NCI-H526 (cell line): ENCODE results near the gene KIAA1671.

Experiments
- DNase-seq, 2 experiments: peaks; one replicate each; lab custom pipeline; 2025; lab: John Stamatoyannopoulos, UW

Gene KIAA1671

GRCh38 chr22:25067851-25068421, 115.4 kb downstream of the KIAA1671 start:
- DNase-seq = no peak

- no peak for DNase-seq
Measured at GRCh38 chr22:25068707-25069106, 116.2 kb downstream of the KIAA1671 start.

GRCh38 chr22:25069426-25069757, 116.9 kb downstream of the KIAA1671 start:
- no peak for DNase-seq

- no peak for DNase-seq
Measured at GRCh38 chr22:25069758-25070481, 117.4 kb downstream of the KIAA1671 start.

GRCh38 chr22:25070956-25071355, 118.4 kb downstream of the KIAA1671 start:
- DNase-seq = no peak

- no peak for DNase-seq
Measured at GRCh38 chr22:25071720-25072119, 119.2 kb downstream of the KIAA1671 start.

GRCh38 chr22:25072406-25072805, 119.9 kb downstream of the KIAA1671 start:
- DNase-seq = no peak

- no peak for DNase-seq
Measured at GRCh38 chr22:25076336-25076735, 123.8 kb downstream of the KIAA1671 start.

GRCh38 chr22:25077056-25077455, 124.5 kb downstream of the KIAA1671 start:
- DNase-seq = no peak

GRCh38 chr22:25077964-25078363, 125.4 kb downstream of the KIAA1671 start:
- DNase-seq = no peak

GRCh38 chr22:25078591-25078990, 126.1 kb downstream of the KIAA1671 start:
- DNase-seq = no peak

- DNase-seq = no peak
Measured at GRCh38 chr22:25080855-25081254, 128.3 kb downstream of the KIAA1671 start.

- peak in 1 of 2 experiments; percentile 26 for DNase-seq
Measured at GRCh38 chr22:25081409-25081824, 128.9 kb downstream of the KIAA1671 start.

- no peak for DNase-seq
Measured at GRCh38 chr22:25082096-25082495, 129.6 kb downstream of the KIAA1671 start.

- DNase-seq = no peak
Measured at GRCh38 chr22:25083056-25083806, 130.7 kb downstream of the KIAA1671 start.

- DNase-seq = no peak
Measured at GRCh38 chr22:25083807-25084200, 131.3 kb downstream of the KIAA1671 start.

GRCh38 chr22:25084405-25085107, 132.0 kb downstream of the KIAA1671 start:
- DNase-seq = no peak

- DNase-seq = no peak
Measured at GRCh38 chr22:25085156-25085555, 132.6 kb downstream of the KIAA1671 start.

GRCh38 chr22:25085930-25086901, 133.7 kb downstream of the KIAA1671 start:
- DNase-seq = no peak

- no peak for DNase-seq
Measured at GRCh38 chr22:25086902-25087282, 134.4 kb downstream of the KIAA1671 start.

GRCh38 chr22:25090225-25090890, 137.8 kb downstream of the KIAA1671 start:
- no peak for DNase-seq
